ENCODE data around the gene PAF1. TPM values are rescaled to one million over a fixed set of nuclear protein-coding genes. Genes with fewer than 3 reads are reported as not detected.

The PAF1 gene
- total RNA-seq, 4 donors from 2014 or later, result 21.8 to 65.6 (median 33.7) TPM

DNA sequence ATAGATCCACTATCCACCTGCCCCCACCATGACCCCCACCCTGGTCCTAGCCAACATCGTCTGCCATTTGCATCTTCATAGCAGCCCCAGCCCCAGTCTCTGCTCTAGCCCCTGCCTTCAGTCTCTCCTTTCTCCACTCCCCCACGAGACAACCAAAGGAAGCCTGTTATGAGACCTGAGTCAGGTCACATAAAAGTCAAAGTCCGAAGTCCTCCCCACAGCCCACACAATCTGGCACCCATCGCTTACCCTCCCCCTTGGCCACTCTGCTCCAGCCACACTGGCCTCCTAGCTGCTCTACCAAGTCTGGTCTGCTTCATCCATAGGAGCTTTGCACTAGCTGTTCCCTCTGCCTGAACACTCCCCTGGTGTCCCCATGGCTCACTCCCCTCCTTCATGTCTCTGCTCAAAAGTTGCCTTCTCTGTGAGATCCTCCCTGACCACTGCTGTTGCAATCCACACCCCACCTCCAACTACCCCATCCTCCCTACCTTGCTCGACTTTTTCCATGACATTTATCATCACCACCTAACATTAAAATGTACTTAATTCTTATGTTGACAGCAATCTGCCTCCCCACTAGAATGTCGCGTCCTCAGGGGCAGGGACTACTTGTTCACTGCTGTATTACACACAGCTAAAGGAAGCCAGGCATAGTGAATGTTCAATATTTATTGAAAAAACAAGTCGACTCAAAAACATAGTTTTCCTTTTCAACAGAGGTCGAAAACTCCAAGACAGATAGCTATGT, 20.4 kb upstream of the PAF1 start:
- Histone ChIP-seq H3K9me3 (no peaks in the 10 kb centered on the region), H3K4me3 (peak overlapping the region; percentile 83 to 98), H3K27me3 (no peaks in the 10 kb centered on the region), H3K4me1 (peaks cover 0 to 17% of the 10 kb centered on the region in 2 donors), H3K36me3 (no peaks in the 10 kb centered on the region), H3K27ac (peak overlapping the region; percentile 99 to 100)
- peak; percentile 73 for DNase-seq
- TF ChIP-seq POLR2A (IDR thresholded peaks at IDR 0.05), result peak in 1 of 2 donors; percentile 14
- TF ChIP-seq, protein P1, sequence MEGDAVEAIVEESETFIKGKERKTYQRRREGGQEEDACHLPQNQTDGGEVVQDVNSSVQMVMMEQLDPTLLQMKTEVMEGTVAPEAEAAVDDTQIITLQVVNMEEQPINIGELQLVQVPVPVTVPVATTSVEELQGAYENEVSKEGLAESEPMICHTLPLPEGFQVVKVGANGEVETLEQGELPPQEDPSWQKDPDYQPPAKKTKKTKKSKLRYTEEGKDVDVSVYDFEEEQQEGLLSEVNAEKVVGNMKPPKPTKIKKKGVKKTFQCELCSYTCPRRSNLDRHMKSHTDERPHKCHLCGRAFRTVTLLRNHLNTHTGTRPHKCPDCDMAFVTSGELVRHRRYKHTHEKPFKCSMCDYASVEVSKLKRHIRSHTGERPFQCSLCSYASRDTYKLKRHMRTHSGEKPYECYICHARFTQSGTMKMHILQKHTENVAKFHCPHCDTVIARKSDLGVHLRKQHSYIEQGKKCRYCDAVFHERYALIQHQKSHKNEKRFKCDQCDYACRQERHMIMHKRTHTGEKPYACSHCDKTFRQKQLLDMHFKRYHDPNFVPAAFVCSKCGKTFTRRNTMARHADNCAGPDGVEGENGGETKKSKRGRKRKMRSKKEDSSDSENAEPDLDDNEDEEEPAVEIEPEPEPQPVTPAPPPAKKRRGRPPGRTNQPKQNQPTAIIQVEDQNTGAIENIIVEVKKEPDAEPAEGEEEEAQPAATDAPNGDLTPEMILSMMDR (IDR thresholded peaks at IDR 0.05), result no peak
- intact Hi-C loops (cut with DNase I; ENCODE audit: low total_unique reads), result no loop called here

DNA sequence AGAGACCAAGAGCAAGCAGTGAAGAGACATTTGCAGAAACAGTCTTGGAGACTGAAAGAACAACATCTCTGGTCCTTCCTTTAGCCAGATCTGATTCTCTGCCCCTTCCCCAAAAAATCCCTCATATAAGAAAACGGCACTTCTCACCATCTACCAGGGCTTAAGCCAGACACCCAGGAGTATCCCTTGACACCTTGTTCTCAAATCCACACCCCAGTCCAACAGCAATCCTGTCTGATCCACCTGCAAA, 19.9 kb upstream of the PAF1 start:
- Histone ChIP-seq H3K4me3 (peak overlapping the region; percentile 83 to 98), H3K9me3 (no peaks in the 10 kb centered on the region), H3K27me3 (no peaks in the 10 kb centered on the region), H3K36me3 (no peaks in the 10 kb centered on the region), H3K27ac (peak overlapping the region; percentile 99 to 100), H3K4me1 (peaks cover 0 to 17% of the 10 kb centered on the region in 2 donors)
- intact Hi-C loops (cut with DNase I; ENCODE audit: low total_unique reads), result no loop called here
- DNase-seq, result no peak
- TF ChIP-seq POLR2A (IDR thresholded peaks at IDR 0.05), result no peak
- TF ChIP-seq, protein P1 (IDR thresholded peaks at IDR 0.05), result no peak

DNA sequence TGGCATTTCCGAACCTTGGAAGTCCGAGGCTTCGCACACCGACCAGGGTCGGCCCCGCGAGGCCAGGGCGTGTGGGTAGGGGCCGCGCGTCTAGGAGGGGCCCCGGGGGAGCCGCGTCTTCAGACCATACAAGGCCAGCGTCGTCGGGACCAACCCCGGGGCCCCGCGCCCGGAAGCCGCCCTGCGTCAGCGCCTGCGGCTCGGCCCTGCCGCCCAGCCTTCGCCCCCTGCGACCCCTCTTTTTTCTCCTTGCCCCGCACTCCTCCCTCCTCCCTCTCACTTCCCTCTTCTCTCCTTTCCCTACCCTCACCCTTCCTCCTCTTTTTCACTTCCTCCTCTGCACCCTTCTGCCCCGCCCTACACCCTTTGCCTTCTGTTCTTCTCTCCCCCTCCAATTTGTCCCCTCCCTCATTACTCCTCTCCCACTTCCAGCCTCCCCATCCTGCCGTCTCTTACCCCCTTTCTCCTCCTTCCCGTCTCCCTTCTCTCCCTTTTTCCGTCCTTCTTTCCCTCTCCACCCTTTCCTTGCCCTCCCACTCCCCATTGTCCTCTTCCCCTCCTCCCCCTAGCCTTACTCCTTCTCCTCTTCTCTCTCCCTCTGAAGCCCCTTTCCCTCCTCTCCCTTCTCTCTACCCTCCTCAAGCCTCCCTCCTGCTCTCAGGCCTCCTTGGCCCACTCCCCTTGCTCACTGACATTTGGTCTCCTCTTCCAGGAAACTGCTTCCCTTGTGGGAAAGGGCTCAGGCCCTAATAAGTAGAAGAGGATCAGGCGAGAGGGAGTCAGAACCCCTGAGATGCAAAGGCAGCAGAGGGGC, 19.3 kb upstream of the PAF1 start:
- Histone ChIP-seq H3K27me3 (no peaks in the 10 kb centered on the region), H3K27ac (peak overlapping the region; percentile 99 to 100), H3K36me3 (no peaks in the 10 kb centered on the region), H3K4me1 (peaks cover 4 to 13% of the 10 kb centered on the region in 2 donors), H3K4me3 (peak overlapping the region; percentile 83 to 98), H3K9me3 (no peaks in the 10 kb centered on the region)
- intact Hi-C loops (cut with DNase I; ENCODE audit: low total_unique reads), result no loop called here
- TF ChIP-seq, protein P1 (IDR thresholded peaks at IDR 0.05), result peak in 1 of 4 experiments; percentile 34
- TF ChIP-seq POLR2A (IDR thresholded peaks at IDR 0.05), result peak; percentile 23 to 64
- DNase-seq, result peak; percentile 85 to 88

DNA sequence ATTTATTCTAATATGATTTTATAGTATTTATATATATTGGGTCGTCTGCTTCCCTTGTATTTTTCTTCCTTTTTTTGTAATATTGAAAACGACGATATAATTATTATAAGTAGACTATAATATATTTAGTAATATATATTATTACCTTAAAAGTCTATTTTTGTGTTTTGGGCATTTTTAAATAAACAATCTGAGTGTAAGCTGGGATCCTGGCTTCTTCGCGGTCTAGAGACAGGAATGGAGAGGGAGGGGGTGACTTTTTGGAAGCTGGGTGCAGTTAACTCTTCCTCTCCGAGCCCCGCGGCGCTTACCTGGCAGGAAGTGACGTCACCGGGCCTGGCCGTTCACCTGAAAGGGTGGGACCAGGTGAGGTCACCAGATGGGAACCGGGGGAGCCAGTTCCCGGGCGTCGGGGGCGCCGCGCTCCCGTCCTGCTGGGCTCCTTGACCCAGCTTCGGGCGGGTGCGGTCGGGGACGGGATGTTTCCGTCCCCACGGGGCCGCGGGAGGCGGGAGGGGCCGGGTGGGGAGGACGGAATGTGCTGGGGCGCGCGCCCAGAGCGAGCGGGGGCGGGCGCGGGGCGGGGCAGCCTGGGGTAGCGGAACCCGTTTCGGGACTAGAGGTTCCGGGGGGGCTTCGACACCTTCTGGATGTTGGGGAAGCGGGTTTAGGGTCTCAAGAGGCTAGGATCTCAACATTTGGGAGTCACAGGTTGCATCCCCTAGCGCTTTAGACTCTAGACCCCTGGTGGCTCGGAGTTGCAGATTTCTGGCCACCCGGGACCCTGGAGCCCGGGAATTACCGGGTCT, 18.5 kb upstream of the PAF1 start:
- H3K4me3 ChIP-seq, result peak overlapping the region; percentile 83 to 98
- H3K27me3 ChIP-seq, result no peaks in the 10 kb centered on the region
- no peaks in the 10 kb centered on the region for H3K36me3 ChIP-seq
- peaks cover 5 to 9% of the 10 kb centered on the region in 2 donors for H3K4me1 ChIP-seq
- intact Hi-C loops (cut with DNase I; ENCODE audit: low total_unique reads), result no loop called here
- H3K9me3 ChIP-seq, result no peaks in the 10 kb centered on the region
- peak; percentile 94 to 95 for DNase-seq
- TF ChIP-seq, protein P1 (IDR thresholded peaks at IDR 0.05), result no peak
- TF ChIP-seq POLR2A (IDR thresholded peaks at IDR 0.05), result peak; percentile 69 to 90
- peak overlapping the region; percentile 99 to 100 for H3K27ac ChIP-seq

Measured in uterus (tissue), 4 donors.